Loucy (cell line): ENCODE results near the gene FITM1.
A peak's percentile ranks its signal among the peaks of the same experiment; 100 is the strongest.

Source experiments
- H2AFZ ChIP-seq: fragments of 200-600 bp; sonication (generic); 2 replicates; pipeline ENCODE4 v1.6.0; 2016; ENCODE audit warnings: antibody characterized with exemption, mild to moderate bottlenecking, low read length, moderate library complexity
- H3F3A ChIP-seq: fragments of 200-600 bp; 2 replicates; pipeline ENCODE4 v1.6.0; 2016; ENCODE audit warnings: antibody characterized with exemption, low read depth, mild to moderate bottlenecking
- H3K27me3 ChIP-seq: fragments of 200-600 bp; sonication (generic); 2 replicates; pipeline ENCODE4 v1.6.1; 2014; ENCODE audit warnings: low read length, mild to moderate bottlenecking; ENCODE audit not compliant: insufficient read depth, poor library complexity, severe bottlenecking
- H3K36me3 ChIP-seq: fragments of 200-600 bp; sonication (generic); 2 replicates; pipeline ENCODE4 v1.6.1; 2016; ENCODE audit warnings: low read length; ENCODE audit not compliant: insufficient read depth
- H3K4me1 ChIP-seq: fragments of 200-600 bp; sonication (generic); 2 replicates; pipeline ENCODE4 v1.5.1; 2014; ENCODE audit warnings: low read length, mild to moderate bottlenecking; ENCODE audit not compliant: insufficient read depth, poor library complexity, severe bottlenecking
- H3K4me2 ChIP-seq: fragments of 200-600 bp; sonication (generic); 2 replicates; pipeline ENCODE4 v1.6.0; 2014; ENCODE audit warnings: antibody characterized with exemption, low read length, low read depth, mild to moderate bottlenecking; ENCODE audit not compliant: poor library complexity, severe bottlenecking
- H3K4me3 ChIP-seq: fragments of 200-600 bp; sonication (generic); 2 replicates; pipeline ENCODE4 v1.5.1; 2014; ENCODE audit warnings: low read length, mild to moderate bottlenecking, mixed read lengths; ENCODE audit not compliant: poor library complexity, severe bottlenecking
- H3K79me2 ChIP-seq: fragments of 200-600 bp; sonication (generic); 2 replicates; pipeline ENCODE4 v1.6.1; 2014; ENCODE audit warnings: low read length; ENCODE audit not compliant: insufficient read depth
- H3K9ac ChIP-seq: fragments of 200-600 bp; sonication (generic); 2 replicates; pipeline ENCODE4 v1.6.0; 2014; ENCODE audit warnings: mild to moderate bottlenecking, low read depth, low read length, moderate library complexity; ENCODE audit not compliant: poor library complexity, severe bottlenecking
- H3K9me2 ChIP-seq: fragments of 200-600 bp; sonication (generic); replicated peaks from 2 replicates; pipeline ENCODE4 v1.6.1; 2016; ENCODE audit warnings: low read depth, low read length, mixed read lengths
- H3K9me3 ChIP-seq: fragments of 200-600 bp; sonication (generic); 2 replicates; pipeline ENCODE4 v1.6.1; 2014; ENCODE audit warnings: mild to moderate bottlenecking, antibody characterized with exemption, low read length, low read depth; ENCODE audit not compliant: insufficient read depth
- H4K20me1 ChIP-seq: fragments of 200-600 bp; sonication (generic); 2 replicates; pipeline ENCODE4 v1.6.0; 2014; ENCODE audit warnings: antibody characterized with exemption, low read length, mild to moderate bottlenecking; ENCODE audit not compliant: insufficient read depth, poor library complexity, severe bottlenecking
- EZH2phosphoT487 ChIP-seq: fragments of 200-600 bp; IDR thresholded peaks from 2 replicates; pipeline ENCODE4 v1.6.1; 2018; ENCODE audit warnings: antibody characterized with exemption, mild to moderate bottlenecking, moderate library complexity, borderline replicate concordance
- TF ChIP-seq, protein P1 (sequence below): fragments of 200-600 bp; sonication (generic); conservative IDR thresholded peaks from 2 replicates; pipeline ENCODE4 v1.5.1; 2014; ENCODE audit warnings: mild to moderate bottlenecking, antibody characterized with exemption, low read length

FITM1 gene

DNA sequence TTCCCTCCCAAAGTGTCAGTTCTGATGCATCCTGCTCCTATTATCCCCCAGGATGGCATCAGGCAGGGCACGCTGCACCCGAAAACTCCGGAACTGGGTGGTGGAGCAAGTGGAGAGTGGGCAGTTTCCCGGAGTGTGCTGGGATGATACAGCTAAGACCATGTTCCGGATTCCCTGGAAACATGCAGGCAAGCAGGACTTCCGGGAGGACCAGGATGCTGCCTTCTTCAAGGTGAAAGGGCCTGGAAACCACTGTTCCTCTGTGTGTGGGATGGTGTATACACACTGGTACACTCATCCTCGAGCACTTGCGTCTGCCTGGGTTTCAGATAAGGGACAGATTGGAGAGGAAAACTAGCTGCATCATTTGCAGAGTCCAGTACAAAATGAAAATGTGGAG, 31.6 kb downstream of the FITM1 start:
- Histone ChIP-seq H3K27me3 (no peaks in the 10 kb centered on the region), H3K79me2 (peaks cover 9% of the 10 kb centered on the region; the same call in 1 of the 2 replicates), H3K4me2 (peak overlapping the region; percentile 84), H4K20me1 (no peaks in the 10 kb centered on the region), H2AFZ (no peak overlapping the region), H3K4me1 (peaks cover 13% of the 10 kb centered on the region), H3K9me3 (no peaks in the 10 kb centered on the region), H3K4me3 (peak overlapping the region; percentile 82), H3K36me3 (peaks cover 24% of the 10 kb centered on the region; the same call in 1 of the 2 replicates), H3K9ac (peak overlapping the region; percentile 73), H3K9me2 (no peaks in the 10 kb centered on the region), H3F3A (no peaks in the 10 kb centered on the region; the same call in 1 of the 2 replicates)
- TF ChIP-seq EZH2phosphoT487: no peak
- TF ChIP-seq, protein P1, sequence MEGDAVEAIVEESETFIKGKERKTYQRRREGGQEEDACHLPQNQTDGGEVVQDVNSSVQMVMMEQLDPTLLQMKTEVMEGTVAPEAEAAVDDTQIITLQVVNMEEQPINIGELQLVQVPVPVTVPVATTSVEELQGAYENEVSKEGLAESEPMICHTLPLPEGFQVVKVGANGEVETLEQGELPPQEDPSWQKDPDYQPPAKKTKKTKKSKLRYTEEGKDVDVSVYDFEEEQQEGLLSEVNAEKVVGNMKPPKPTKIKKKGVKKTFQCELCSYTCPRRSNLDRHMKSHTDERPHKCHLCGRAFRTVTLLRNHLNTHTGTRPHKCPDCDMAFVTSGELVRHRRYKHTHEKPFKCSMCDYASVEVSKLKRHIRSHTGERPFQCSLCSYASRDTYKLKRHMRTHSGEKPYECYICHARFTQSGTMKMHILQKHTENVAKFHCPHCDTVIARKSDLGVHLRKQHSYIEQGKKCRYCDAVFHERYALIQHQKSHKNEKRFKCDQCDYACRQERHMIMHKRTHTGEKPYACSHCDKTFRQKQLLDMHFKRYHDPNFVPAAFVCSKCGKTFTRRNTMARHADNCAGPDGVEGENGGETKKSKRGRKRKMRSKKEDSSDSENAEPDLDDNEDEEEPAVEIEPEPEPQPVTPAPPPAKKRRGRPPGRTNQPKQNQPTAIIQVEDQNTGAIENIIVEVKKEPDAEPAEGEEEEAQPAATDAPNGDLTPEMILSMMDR: no peak

DNA sequence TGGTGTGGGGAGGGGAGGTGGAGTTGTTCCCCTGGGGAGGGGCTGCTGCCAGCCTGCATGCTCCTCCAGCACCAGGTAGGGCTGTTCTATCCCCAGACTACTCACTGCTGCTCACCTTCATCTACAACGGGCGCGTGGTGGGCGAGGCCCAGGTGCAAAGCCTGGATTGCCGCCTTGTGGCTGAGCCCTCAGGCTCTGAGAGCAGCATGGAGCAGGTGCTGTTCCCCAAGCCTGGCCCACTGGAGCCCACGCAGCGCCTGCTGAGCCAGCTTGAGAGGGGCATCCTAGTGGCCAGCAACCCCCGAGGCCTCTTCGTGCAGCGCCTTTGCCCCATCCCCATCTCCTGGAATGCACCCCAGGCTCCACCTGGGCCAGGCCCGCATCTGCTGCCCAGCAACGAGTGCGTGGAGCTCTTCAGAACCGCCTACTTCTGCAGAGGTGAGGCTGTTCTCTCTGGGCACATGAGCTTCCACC, 34.1 kb downstream of the FITM1 start:
- Histone ChIP-seq H2AFZ (no peak overlapping the region), H3K79me2 (peaks cover 9% of the 10 kb centered on the region; the same call in 1 of the 2 replicates), H3K9me3 (no peaks in the 10 kb centered on the region), H3K36me3 (peaks cover 14% of the 10 kb centered on the region; the same call in 1 of the 2 replicates), H3K9me2 (no peaks in the 10 kb centered on the region), H3K4me1 (peaks cover 13% of the 10 kb centered on the region), H4K20me1 (no peaks in the 10 kb centered on the region), H3K9ac (no peak overlapping the region), H3F3A (no peaks in the 10 kb centered on the region; the same call in 1 of the 2 replicates), H3K4me3 (no peak overlapping the region), H3K27me3 (no peaks in the 10 kb centered on the region), H3K4me2 (no peak overlapping the region)
- no peak for TF ChIP-seq EZH2phosphoT487
- TF ChIP-seq, protein P1: no peak

DNA sequence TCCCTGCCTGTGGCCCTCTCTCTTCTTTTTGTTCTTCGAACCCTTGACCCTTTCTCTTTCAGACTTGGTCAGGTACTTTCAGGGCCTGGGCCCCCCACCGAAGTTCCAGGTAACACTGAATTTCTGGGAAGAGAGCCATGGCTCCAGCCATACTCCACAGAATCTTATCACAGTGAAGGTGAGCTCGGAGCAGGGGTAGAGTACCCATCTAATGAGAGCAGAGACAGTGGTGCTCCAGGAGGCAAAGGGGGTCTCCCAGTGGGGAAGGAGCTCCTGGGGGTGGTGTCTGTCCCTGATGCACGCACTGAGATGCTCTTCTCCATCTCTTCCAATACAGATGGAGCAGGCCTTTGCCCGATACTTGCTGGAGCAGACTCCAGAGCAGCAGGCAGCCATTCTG, 35.3 kb downstream of the FITM1 start:
- no peak overlapping the region for H3K4me2 ChIP-seq
- H3K4me1 ChIP-seq: peaks cover 9% of the 10 kb centered on the region
- H3K79me2 ChIP-seq: peaks cover 9% of the 10 kb centered on the region; the same call in 1 of the 2 replicates
- H3F3A ChIP-seq: no peaks in the 10 kb centered on the region
- no peaks in the 10 kb centered on the region for H4K20me1 ChIP-seq
- TF ChIP-seq, protein P1: no peak
- no peak for TF ChIP-seq EZH2phosphoT487
- H3K36me3 ChIP-seq: peaks cover 10% of the 10 kb centered on the region; the same call in 1 of the 2 replicates
- H3K4me3 ChIP-seq: no peak overlapping the region
- no peaks in the 10 kb centered on the region for H3K9me2 ChIP-seq
- H3K9me3 ChIP-seq: no peaks in the 10 kb centered on the region
- no peak overlapping the region for H3K9ac ChIP-seq
- H3K27me3 ChIP-seq: no peaks in the 10 kb centered on the region
- no peak overlapping the region for H2AFZ ChIP-seq
